ENCODE data around the gene CD4.

- TF ChIP-seq CTCF (IDR thresholded peaks at IDR 0.05), result no peak
- TF ChIP-seq POLR2A (IDR thresholded peaks at IDR 0.05), result peak in 1 of 4 donors; percentile 38
- TF ChIP-seq EP300 (IDR thresholded peaks at IDR 0.05), result peak in 2 of 4 donors; percentile 19 to 24
Observed at GRCh38 chr12:6764011-6764828, 25.1 kb upstream of the CD4 start.

All from upper lobe of left lung (tissue), 4 donors.